Measurements from ENCODE around the gene ZC3HAV1. TPM values are rescaled to one million over a fixed set of nuclear protein-coding genes. Genes with fewer than 3 reads are reported as not detected.

The ZC3HAV1 gene
- total and polyA plus RNA-seq, 9 of the 15 experiments (the other 6 are each of a cell fraction or from before 2014, with no cell fraction given), result 11.9 to 40.5 (median 23.9) TPM

- TF ChIP-seq CCNT2 (IDR thresholded peaks at IDR 0.05; ENCODE audit: borderline replicate concordance, extremely low read depth, insufficient read length, low read depth, low read length), result peak; percentile 9
- TF ChIP-seq ZNF668 (CRISPR knock-in tag; IDR thresholded peaks at IDR 0.05), result 0 out of 2 replicates have a peak, but pooled peaks have one; percentile 42
- TF ChIP-seq ZNF23 (CRISPR knock-in tag; IDR thresholded peaks at IDR 0.05), result 0 out of 2 replicates have a peak, but pooled peaks have one; percentile 33
- no peak for TF ChIP-seq E2F1 (CRISPR knock-in tag; IDR thresholded peaks at IDR 0.05)
- TF ChIP-seq JUND (IDR thresholded peaks at IDR 0.05; ENCODE audit: borderline replicate concordance, low read depth, low read length), result no peak
- 0 out of 3 replicates have a peak, but pooled peaks have one; percentile 5 for TF ChIP-seq JUND (tag; IDR thresholded peaks at IDR 0.05; ENCODE audit: borderline replicate concordance, low read depth, low read length)
- TF ChIP-seq KLF10 (CRISPR knock-in tag; IDR thresholded peaks at IDR 0.05), result no peak
- TF ChIP-seq ZNF134 (CRISPR knock-in tag; conservative IDR thresholded peaks at IDR 0.05), result no peak
- TF ChIP-seq RAD21 (CRISPR knock-in tag; conservative IDR thresholded peaks at IDR 0.05 in 1 of 2, IDR thresholded peaks at IDR 0.05 in 1 of 2), result no peak; a peak in 1 of 4 replicates
- TF ChIP-seq MTF1 (CRISPR knock-in tag; IDR thresholded peaks at IDR 0.05; ENCODE audit: borderline replicate concordance), result no peak
- TF ChIP-seq E2F3 (CRISPR knock-in tag; IDR thresholded peaks at IDR 0.05), result no peak
- peak; percentile 32 to 48; a peak in 3 of 4 replicates for TF ChIP-seq MLLT1 (IDR thresholded peaks at IDR 0.05)
- no peak for TF ChIP-seq GTF2A2 (tag; IDR thresholded peaks at IDR 0.05)
- TF ChIP-seq NR2C2 (CRISPR knock-in tag; IDR thresholded peaks at IDR 0.05), result 0 out of 2 replicates have a peak, but pooled peaks have one; percentile 74
- TF ChIP-seq NR2C2 (tag; IDR thresholded peaks at IDR 0.05), result no peak
- 0 out of 2 replicates have a peak, but pooled peaks have one; percentile 30 for TF ChIP-seq GTF2F1 (IDR thresholded peaks at IDR 0.05; ENCODE audit: low read depth, low read length)
- TF ChIP-seq DMBX1 (CRISPR knock-in tag; IDR thresholded peaks at IDR 0.05; ENCODE audit: borderline replicate concordance), result 0 out of 2 replicates have a peak, but pooled peaks have one; percentile 39
- 0 out of 2 replicates have a peak, but pooled peaks have one; percentile 9 for TF ChIP-seq ELF4 (CRISPR knock-in tag; IDR thresholded peaks at IDR 0.05)
- no peak for TF ChIP-seq MCM5 (IDR thresholded peaks at IDR 0.05; ENCODE audit: low read depth)
- peak in 1 of 2 experiments; percentile 29; a peak in 1 of 4 replicates for TF ChIP-seq NRF1 (conservative IDR thresholded peaks at IDR 0.05 in 1 of 2, IDR thresholded peaks at IDR 0.05 in 1 of 2)
- TF ChIP-seq ZHX1 (conservative IDR thresholded peaks at IDR 0.05; ENCODE audit: low read length), result no peak
- no peak for TF ChIP-seq GABPB1 (CRISPR knock-in tag; IDR thresholded peaks at IDR 0.05)
- 0 out of 2 replicates have a peak, but pooled peaks have one; percentile 7 for TF ChIP-seq NCOA1 (IDR thresholded peaks at IDR 0.05; ENCODE audit: low read depth)
These were observed 993 bp downstream of the ZC3HAV1 start (continued) for GRCh38 chr7:139108266-139109187.

Data from K562 (cell line).